ENCODE measurements around the gene F11.

DNA sequence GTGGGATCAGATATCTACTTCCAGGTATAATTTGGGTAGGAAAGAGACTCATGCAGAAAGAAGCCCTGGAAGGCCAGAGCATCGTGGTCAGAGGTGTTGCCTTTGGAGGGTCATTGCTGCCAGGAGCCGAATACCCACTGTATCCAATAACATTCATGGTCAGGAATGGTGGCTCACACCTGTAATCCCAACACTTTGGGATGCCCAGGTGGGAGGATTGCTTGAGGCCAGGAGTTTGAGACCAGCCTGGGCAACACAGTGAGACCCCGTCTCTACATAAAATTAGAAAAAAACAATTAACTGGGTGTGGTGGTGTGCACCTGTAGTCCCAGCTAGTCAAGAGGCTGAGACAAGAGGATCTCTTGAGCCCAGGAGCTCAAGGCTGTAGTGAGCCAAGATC lies 10.9 kb upstream of the F11 start:
- TF ChIP-seq CTCF (IDR thresholded peaks at IDR 0.05; ENCODE audit: low read depth, low read length) = no peak
- TF ChIP-seq EZH2phosphoT487 (IDR thresholded peaks at IDR 0.05; ENCODE audit: low read depth) = no peak

All from OCI-LY3 (cell line).